Activated CD8-positive, alpha-beta memory T cell treated with anti-CD3 and anti-CD28 coated beads for 36 hours (primary cell): ENCODE data around the gene TRIM62. TPM values are rescaled to one million over a fixed set of nuclear protein-coding genes. Genes with fewer than 3 reads are reported as not detected.
"Not testable (repeated sequence)": the region's sequence is repeated elsewhere in the genome, so short reads cannot be mapped to it uniquely, and the experiment has no call there.

Experiments used
- CTCF ChIA-PET: fragments of 350-600 bp; sonication (Branson Sonifier 250); formaldehyde crosslinking; loops from one replicate; lab custom pipeline; 2021; ENCODE audit warnings: antibody characterized with exemption; lab: Charles Lee
- POLR2A ChIA-PET: fragments of 350-600 bp; sonication (Branson Sonifier 250); formaldehyde crosslinking; loops from one replicate; lab custom pipeline; 2021; ENCODE audit warnings: antibody characterized with exemption; lab: Charles Lee
- total RNA-seq, 2 experiments: library from RNA; stranded (reverse); gene quantifications; one replicate each; pipeline ENCODE4 v1.2.3, GENCODE V29; 2021

The TRIM62 gene
- total RNA-seq, 2 experiments from 2014 or later = 4.5 to 5.3 TPM

- POLR2A ChIA-PET = no interaction called here
- CTCF ChIA-PET = no interaction called here
These were observed 60.1 kb downstream of the TRIM62 start for GRCh38 chr1:33121728-33122127.

DNA sequence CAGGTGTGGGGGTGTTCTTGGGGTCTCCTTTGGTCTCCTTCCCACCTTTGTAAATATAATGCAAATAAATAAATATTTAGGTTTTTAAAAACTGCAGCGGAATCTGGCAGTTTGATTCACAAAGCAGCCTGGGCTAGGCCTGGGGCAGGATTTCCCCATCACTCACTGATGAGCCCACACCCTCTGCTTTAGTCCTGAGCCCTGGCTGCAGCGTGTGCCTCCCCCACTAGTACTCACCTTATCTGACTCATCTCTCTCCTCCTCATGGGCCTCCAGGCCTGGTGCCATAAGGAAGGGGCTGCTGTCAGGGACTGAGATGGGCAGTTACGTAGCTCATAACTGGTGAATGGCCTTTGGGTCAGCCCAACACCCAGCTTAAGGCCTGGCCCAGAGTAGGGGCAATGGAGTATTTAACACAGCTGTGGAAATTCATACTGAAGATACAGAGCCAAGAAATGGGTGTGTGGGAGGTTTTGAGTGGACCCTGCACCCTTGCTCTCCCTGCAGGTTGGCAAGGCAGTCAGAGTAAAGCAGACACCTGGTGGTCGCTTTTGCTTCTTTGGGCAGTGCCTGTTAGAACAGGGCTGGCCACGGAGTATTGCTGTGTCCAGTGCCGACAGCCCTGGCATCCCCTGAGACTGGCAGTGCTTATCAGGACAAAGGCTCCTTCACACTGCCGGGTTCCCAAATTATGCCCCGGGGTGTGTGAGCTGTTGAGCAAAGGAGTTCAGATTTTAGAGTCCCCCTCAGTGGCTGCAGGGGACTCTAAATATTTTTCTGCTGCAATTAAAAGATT lies 61.2 kb downstream of the TRIM62 start:
- ChIA-PET POLR2A (no interaction called here), CTCF (no interaction called here)

- POLR2A ChIA-PET = no interaction called here
- CTCF ChIA-PET = interaction anchor here (1.1 kb wide), 1 partner anchor 599 kb away, joined by 5 read pairs; no protein-coding TSS in a partner anchor
These were observed 62.2 kb downstream of the TRIM62 start for GRCh38 chr1:33119532-33120217.

- POLR2A ChIA-PET = no interaction called here
These were observed 62.8 kb downstream of the TRIM62 start for GRCh38 chr1:33119050-33119449.

GRCh38 chr1:33118274-33118673 lies 63.6 kb downstream of the TRIM62 start:
- ChIA-PET CTCF (interaction anchor here (1.0 kb wide), 1 partner anchor 8 kb away, joined by 3 read pairs; no protein-coding TSS in a partner anchor), POLR2A (no interaction called here)

More at GRCh38 chr1:33119050-33119449, 62.8 kb downstream of the TRIM62 start:
- CTCF ChIA-PET = interaction anchor here (1.1 kb wide), 1 partner anchor 599 kb away, joined by 5 read pairs; no protein-coding TSS in a partner anchor

DNA sequence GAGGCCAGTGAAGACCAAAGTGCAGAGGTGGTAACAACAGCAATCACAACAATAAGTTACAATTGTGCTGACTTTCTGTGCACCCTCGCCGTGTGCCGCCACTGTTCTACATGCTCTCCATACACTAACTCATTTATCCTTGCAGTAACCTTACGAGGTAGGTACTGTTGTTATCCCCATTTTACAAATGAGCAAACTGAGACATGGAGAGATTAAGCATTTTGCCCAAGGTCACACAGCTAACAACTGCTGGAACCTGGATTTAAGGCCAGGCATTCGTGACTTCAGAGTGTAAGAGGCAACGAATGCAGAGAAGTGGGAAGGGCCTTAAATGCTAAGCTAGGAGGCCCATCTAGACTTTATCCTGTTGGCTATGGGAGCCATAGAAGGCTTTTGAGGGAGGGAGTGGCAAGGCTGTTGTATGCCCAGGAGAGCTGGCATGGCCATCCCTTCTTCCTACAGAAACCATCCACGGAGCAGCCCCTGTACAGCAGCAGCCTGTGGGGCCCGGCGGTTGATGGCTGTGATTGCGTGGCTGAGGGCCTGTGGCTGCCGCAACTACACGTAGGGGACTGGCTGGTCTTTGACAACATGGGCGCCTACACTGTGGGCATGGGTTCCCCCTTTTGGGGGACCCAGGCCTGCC lies 64.3 kb downstream of the TRIM62 start:
- POLR2A ChIA-PET = no interaction called here
- CTCF ChIA-PET = interaction anchor here (1.0 kb wide), 1 partner anchor 9 kb away, joined by 3 read pairs; no protein-coding TSS in a partner anchor

GRCh38 chr1:33111965-33112364 lies 69.9 kb downstream of the TRIM62 start:
- ChIA-PET CTCF (no interaction called here), POLR2A (no interaction called here)

DNA sequence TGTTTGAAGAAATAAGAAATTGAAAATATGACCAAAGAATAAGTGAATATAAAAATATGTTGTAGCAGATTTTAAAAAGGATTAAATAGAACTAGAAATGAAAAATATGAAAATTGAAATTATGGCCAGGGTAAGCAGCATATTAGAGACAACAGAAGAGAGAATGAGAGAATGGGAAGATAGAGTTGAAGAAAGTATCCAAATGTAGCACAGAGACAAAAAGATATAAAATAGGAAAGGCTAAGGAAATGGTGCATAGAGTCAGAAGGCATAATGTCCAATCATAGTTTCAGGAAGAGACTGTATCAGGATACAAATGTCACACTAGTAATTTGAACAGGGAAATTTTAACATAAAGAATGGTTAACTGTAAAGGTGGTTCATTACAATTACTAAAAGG lies 71.4 kb downstream of the TRIM62 start:
- CTCF ChIA-PET = no interaction called here
- POLR2A ChIA-PET = no interaction called here

DNA sequence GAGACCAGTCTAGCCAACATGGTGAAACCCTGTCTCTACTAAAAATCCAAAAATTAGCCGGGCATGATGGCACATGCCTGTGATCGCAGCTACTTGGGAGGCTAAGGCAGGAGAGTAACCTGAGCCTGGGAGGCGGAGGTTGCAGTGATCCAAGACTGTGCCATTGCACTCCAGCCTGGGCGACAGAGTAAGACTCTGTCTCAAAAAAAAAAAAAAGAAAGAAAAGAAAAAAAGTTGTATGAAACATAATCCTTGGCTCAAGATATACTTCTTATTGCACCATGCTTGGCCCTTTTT lies 81.8 kb downstream of the TRIM62 start:
- CTCF ChIA-PET = interaction anchor here (0.7 kb wide), 1 partner anchor 262 kb away, joined by 3 read pairs; no protein-coding TSS in a partner anchor

GRCh38 chr1:33099290-33100118 lies 82.3 kb downstream of the TRIM62 start:
- ChIA-PET POLR2A (interaction anchor here (1.1 kb wide), 1 partner anchor 28 kb away, joined by 4 read pairs; no protein-coding TSS in a partner anchor), CTCF (interaction anchor here (0.6 to 1.9 kb wide), 5 partner anchors 10 to 698 kb away, joined by 3 to 11 read pairs (median 4); no protein-coding TSS in a partner anchor)

More for the DNA sequence above, 81.8 kb downstream of the TRIM62 start:
- POLR2A ChIA-PET = not testable (repeated sequence)

- ChIA-PET CTCF (interaction anchor here (1.8 to 1.9 kb wide), 2 partner anchors 12 to 28 kb away, joined by 11 read pairs; no protein-coding TSS in a partner anchor), POLR2A (no interaction called here)
These were observed 83.5 kb downstream of the TRIM62 start for GRCh38 chr1:33098371-33098770.

- POLR2A ChIA-PET = no interaction called here
These were observed 84.1 kb downstream of the TRIM62 start for GRCh38 chr1:33097762-33098161.

DNA sequence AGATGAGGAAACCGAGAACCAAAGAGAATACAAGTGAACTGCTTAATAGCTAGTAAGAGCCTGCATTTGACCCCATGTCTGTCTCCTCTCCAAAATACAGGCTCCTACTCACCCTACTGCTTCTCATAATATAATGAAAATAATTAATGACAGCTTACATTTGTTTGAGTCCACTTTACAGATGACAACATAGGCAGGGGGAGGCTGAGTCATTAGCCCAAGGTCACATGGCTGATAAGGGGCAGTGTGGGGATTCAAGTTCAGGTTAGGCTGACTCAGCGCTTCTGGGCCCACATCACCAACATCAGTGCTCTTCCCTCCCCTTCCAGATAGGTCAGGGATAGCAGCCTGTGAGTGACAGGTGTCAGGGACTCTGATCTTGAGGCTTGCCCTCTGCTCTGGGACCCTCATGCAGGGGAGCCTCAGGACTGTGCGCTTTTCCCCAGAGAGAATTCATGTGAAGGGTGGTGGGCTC lies 84.7 kb downstream of the TRIM62 start:
- POLR2A ChIA-PET = interaction anchor here (0.7 kb wide), 1 partner anchor 1056 kb away, joined by 3 read pairs; no protein-coding TSS in a partner anchor
- CTCF ChIA-PET = interaction anchor here (1.3 kb wide), 1 partner anchor 10 kb away, joined by 3 read pairs; no protein-coding TSS in a partner anchor

More at GRCh38 chr1:33097762-33098161, 84.1 kb downstream of the TRIM62 start:
- CTCF ChIA-PET = interaction anchor here (1.3 to 1.9 kb wide), 3 partner anchors 10 to 29 kb away, joined by 3 to 11 read pairs (median 11); no protein-coding TSS in a partner anchor

GRCh38 chr1:33096363-33097005 lies 85.4 kb downstream of the TRIM62 start:
- CTCF ChIA-PET = interaction anchor here (1.1 to 2.1 kb wide), 5 partner anchors 9 to 31 kb away, joined by 3 to 8 read pairs (median 3); partner anchors contain the start of gene AZIN2
- POLR2A ChIA-PET = interaction anchor here (0.7 kb wide), 1 partner anchor 1055 kb away, joined by 3 read pairs; no protein-coding TSS in a partner anchor
